ENCODE data around the gene MAGI1. TPM values are rescaled to one million over a fixed set of nuclear protein-coding genes. Genes with fewer than 3 reads are reported as not detected.

Gene MAGI1
- total and polyA plus RNA-seq, 4 donors = 9.9 to 88.1 (median 24.6) TPM

DNA sequence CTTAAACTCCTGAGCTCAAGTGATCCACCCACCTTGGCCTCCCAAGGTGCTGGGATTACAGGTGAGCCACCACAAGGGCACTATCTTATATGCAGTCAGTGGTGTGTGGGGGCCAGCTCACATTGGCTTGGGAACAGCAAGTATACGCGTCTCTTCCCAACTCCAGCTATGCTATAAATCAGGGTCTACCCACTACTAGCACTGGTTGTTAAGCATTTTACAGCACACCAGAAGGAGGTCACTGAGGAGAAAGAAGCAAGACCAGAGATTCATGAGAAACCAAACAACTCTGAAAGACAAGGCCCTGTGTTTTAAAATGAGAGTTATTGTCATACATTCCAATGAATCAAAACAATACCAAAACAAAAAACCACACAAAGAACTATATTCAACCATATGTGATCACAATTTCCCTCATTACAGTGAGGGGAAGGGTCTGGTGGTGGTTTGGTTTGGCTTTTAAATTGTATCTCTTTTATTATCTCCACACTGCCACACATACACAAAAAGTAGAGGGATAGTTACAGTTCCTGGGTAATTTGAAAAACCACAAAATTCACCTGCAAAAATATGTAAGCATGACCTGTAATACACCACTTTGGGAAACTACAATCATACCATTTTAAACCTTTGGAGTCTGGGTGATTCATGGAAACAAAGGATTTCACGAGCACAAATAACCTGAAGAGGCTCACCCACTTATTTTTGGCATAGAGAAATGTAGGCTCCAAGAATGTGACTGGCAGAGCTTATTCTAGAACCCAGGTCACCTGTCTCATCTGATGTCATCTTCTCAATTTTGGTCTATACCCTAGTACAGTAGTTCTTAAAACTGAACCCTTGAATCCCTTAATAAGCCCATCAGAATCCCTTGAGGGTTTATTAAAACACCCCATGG, 5.2 kb downstream of the MAGI1 start:
- Histone ChIP-seq H3K4me1 (ENCODE audit: control insufficient read depth in 5 of 5, insufficient read depth in 5 of 5, low read length in 5 of 5) (peaks cover 0 to 13% (median 9%) of the 10 kb centered on the region in 5 donors), H3K9me3 (ENCODE audit: control insufficient read depth in 4 of 4, insufficient read depth in 3 of 4, low read length in 3 of 4) (no peaks in the 10 kb centered on the region), H3K4me3 (no peak overlapping the region), H3K27me3 (ENCODE audit: control insufficient read depth in 3 of 3, insufficient read depth in 3 of 3, low read length in 2 of 3) (no peaks in the 10 kb centered on the region), H3K27ac (ENCODE audit: low read depth in 1 of 2, low read length in 1 of 2) (no peak overlapping the region), H3K9ac (ENCODE audit: insufficient read depth in 1 of 2, low read length in 2 of 2) (no peak overlapping the region), H3K36me3 (ENCODE audit: control insufficient read depth in 4 of 4, insufficient read depth in 4 of 4, low read length in 4 of 4) (no peaks in the 10 kb centered on the region)
- TF ChIP-seq, protein P1, sequence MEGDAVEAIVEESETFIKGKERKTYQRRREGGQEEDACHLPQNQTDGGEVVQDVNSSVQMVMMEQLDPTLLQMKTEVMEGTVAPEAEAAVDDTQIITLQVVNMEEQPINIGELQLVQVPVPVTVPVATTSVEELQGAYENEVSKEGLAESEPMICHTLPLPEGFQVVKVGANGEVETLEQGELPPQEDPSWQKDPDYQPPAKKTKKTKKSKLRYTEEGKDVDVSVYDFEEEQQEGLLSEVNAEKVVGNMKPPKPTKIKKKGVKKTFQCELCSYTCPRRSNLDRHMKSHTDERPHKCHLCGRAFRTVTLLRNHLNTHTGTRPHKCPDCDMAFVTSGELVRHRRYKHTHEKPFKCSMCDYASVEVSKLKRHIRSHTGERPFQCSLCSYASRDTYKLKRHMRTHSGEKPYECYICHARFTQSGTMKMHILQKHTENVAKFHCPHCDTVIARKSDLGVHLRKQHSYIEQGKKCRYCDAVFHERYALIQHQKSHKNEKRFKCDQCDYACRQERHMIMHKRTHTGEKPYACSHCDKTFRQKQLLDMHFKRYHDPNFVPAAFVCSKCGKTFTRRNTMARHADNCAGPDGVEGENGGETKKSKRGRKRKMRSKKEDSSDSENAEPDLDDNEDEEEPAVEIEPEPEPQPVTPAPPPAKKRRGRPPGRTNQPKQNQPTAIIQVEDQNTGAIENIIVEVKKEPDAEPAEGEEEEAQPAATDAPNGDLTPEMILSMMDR (IDR thresholded peaks at IDR 0.05; ENCODE audit: control extremely low read depth, extremely low read depth) = no peak
- 85% methylated on average over 3 of the region's 3 CpGs for WGBS, 2 donors
- DNase-seq (no peak), ATAC-seq (ENCODE audit: insufficient read depth, low FRiP score) (no peak)

DNA sequence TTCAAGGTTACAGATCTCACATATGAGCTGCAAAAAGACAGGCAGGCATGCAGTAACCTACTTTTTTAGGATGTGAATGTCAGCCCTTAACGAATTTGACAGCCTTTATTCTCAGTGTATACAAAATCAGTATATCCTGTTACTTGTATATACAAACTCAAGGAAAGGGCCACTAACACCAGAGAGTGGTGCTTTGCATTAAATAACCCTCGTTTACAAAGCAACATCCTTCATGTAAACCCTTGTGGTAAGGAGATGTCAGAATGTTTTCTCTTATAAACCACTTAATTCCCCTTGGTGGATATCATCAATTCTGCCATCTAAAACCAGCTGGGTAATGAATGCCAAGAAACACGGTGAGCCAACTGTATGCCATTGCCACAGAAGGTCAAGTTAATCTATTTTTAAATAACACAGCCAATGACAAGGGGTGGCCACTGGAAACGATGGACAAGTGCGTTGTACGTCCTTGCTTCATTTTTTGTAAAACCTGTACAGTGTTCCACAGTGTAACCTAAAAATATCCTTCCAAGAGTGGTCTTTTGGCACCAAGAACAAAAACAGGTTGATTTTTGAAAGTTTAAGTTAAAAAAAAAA, 7.5 kb downstream of the MAGI1 start:
- Histone ChIP-seq H3K36me3 (ENCODE audit: control insufficient read depth in 4 of 4, insufficient read depth in 4 of 4, low read length in 4 of 4) (no peaks in the 10 kb centered on the region), H3K27me3 (ENCODE audit: control insufficient read depth in 3 of 3, insufficient read depth in 3 of 3, low read length in 2 of 3) (no peaks in the 10 kb centered on the region), H3K9me3 (ENCODE audit: control insufficient read depth in 4 of 4, insufficient read depth in 3 of 4, low read length in 3 of 4) (no peaks in the 10 kb centered on the region), H3K4me1 (ENCODE audit: control insufficient read depth in 5 of 5, insufficient read depth in 5 of 5, low read length in 5 of 5) (peaks cover 0 to 15% (median 0%) of the 10 kb centered on the region in 5 donors), H3K4me3 (no peak overlapping the region), H3K9ac (ENCODE audit: insufficient read depth in 1 of 2, low read length in 2 of 2) (no peak overlapping the region), H3K27ac (ENCODE audit: low read depth in 1 of 2, low read length in 1 of 2) (peak overlapping the region in 1 of 2 donors; percentile 62)
- no peak for ATAC-seq (ENCODE audit: insufficient read depth, low FRiP score)
- TF ChIP-seq, protein P1 (IDR thresholded peaks at IDR 0.05; ENCODE audit: control extremely low read depth, extremely low read depth) = no peak
- DNase-seq = peak in 1 of 3 donors; percentile 20
- 63 to 70% methylated on average over 6 of the region's 6 CpGs for WGBS, 2 donors

DNA sequence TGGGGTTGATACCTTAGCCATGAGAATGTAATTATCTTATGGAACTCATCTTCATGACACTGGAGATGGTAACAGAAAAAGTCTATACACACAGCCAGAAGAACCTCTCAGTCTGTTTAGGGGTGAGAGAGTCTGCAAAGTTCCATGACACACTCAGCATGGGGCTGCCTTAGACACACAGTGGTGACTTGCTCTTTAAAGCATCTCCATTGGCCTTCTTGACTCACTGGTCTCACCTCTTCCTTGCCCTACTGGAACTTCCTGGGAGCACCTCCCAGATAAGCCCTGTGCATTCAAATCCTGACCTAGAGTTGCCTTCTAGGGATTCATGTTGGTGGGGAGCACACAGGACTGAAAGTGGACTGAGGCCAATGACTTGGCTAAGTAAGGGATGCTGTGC, 9.3 kb downstream of the MAGI1 start:
- Histone ChIP-seq H3K9ac (ENCODE audit: insufficient read depth in 1 of 2, low read length in 2 of 2) (no peak overlapping the region), H3K9me3 (ENCODE audit: control insufficient read depth in 4 of 4, insufficient read depth in 3 of 4, low read length in 3 of 4) (no peaks in the 10 kb centered on the region), H3K27me3 (ENCODE audit: control insufficient read depth in 3 of 3, insufficient read depth in 3 of 3, low read length in 2 of 3) (no peaks in the 10 kb centered on the region), H3K4me3 (no peak overlapping the region), H3K36me3 (ENCODE audit: control insufficient read depth in 4 of 4, insufficient read depth in 4 of 4, low read length in 4 of 4) (no peaks in the 10 kb centered on the region), H3K4me1 (ENCODE audit: control insufficient read depth in 5 of 5, insufficient read depth in 5 of 5, low read length in 5 of 5) (peaks cover 0 to 18% (median 3%) of the 10 kb centered on the region in 5 donors), H3K27ac (ENCODE audit: low read depth in 1 of 2, low read length in 1 of 2) (no peak overlapping the region)
- DNase-seq = no peak
- ATAC-seq (ENCODE audit: insufficient read depth, low FRiP score) = no peak
- TF ChIP-seq, protein P1 (IDR thresholded peaks at IDR 0.05; ENCODE audit: control extremely low read depth, extremely low read depth) = no peak

All from lung (tissue), 12 donors.